Measurements from ENCODE around the gene GABRG3. TPM values are rescaled to one million over a fixed set of nuclear protein-coding genes. Genes with fewer than 3 reads are reported as not detected.

Gene GABRG3
- total RNA-seq, 1 experiment from 2014 or later, result 0.15 TPM

DNA sequence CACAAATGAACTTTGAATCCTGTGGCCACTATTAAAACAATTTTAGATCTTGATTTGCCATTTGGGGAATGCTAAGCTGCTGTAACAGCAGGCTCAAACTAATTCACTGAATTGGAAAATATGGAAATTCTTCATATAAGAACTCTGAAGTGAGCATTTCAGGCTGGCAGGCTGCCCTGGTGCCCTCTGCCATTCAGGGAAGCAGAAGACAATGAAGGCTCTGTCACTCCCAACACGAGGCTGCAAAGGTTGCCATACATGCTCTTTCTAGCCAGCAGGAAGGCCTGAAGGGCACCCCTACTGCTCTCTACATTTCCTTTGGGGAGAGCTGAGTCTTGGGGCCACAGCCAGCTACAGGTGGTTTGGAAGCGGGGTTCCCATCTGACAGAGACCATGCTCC is 88.0 kb downstream of the GABRG3 start:
- H3K4me1 Mint-ChIP-seq, result no peaks in the 10 kb centered on the region
- H3K4ac ChIP-seq (ENCODE audit: low read depth, low read length), result no peak overlapping the region
- H4K5ac ChIP-seq (ENCODE audit: insufficient read length, low read depth, low read length), result no peak overlapping the region
- no peak overlapping the region for H3K23ac ChIP-seq (ENCODE audit: insufficient read length, low read depth, low read length)
- no peaks in the 10 kb centered on the region for H3K27me3 Mint-ChIP-seq (ENCODE audit: low read depth)
- H3T11ph ChIP-seq (ENCODE audit: low read length), result no peak overlapping the region
- no peak overlapping the region for H3K4me3 Mint-ChIP-seq
- no peaks in the 10 kb centered on the region for H3K9me3 ChIP-seq (ENCODE audit: control insufficient read depth, low read depth, low read length)
- H4K91ac ChIP-seq (ENCODE audit: insufficient read length, low read depth, low read length), result no peak overlapping the region
- no peaks in the 10 kb centered on the region for H3K4me1 ChIP-seq (ENCODE audit: insufficient read depth, low read length)
- no peak overlapping the region for H3K27ac ChIP-seq (ENCODE audit: insufficient read length, low read depth, low read length)
- H3K14ac ChIP-seq (ENCODE audit: insufficient read depth, low read length), result no peak overlapping the region
- H2BK12ac ChIP-seq (ENCODE audit: insufficient read length, low read depth, low read length), result no peak overlapping the region
- H3K27me3 ChIP-seq (ENCODE audit: insufficient read depth, low read length), result no peaks in the 10 kb centered on the region
- no peak overlapping the region for H3K18ac ChIP-seq (ENCODE audit: insufficient read length, low read depth, low read length)
- WGBS (ENCODE audit: extremely low coverage, insufficient read length, low lambda C conversion rate), result no CpG with 5 or more reads among the region's 2 CpGs
- H3K27ac Mint-ChIP-seq, result no peak overlapping the region
- H3K4me2 ChIP-seq (ENCODE audit: insufficient read depth, insufficient read length, low read length), result no peak overlapping the region
- H3K23me2 ChIP-seq (ENCODE audit: insufficient read length, low read depth, low read length, poor library complexity, severe bottlenecking), result no peaks in the 10 kb centered on the region
- H3K56ac ChIP-seq (ENCODE audit: insufficient read length, low read depth, low read length), result no peak overlapping the region
- no peak overlapping the region for H2BK5ac ChIP-seq (ENCODE audit: insufficient read length, low read length)
- no peaks in the 10 kb centered on the region; a peak in 1 of 7 replicates for H3K36me3 Mint-ChIP-seq (ENCODE audit: insufficient read depth in 1 of 3, low read depth in 3 of 3)
- H3K9ac ChIP-seq (ENCODE audit: extremely low read depth, insufficient read length, low read length), result no peak overlapping the region
- TF ChIP-seq, protein P1, sequence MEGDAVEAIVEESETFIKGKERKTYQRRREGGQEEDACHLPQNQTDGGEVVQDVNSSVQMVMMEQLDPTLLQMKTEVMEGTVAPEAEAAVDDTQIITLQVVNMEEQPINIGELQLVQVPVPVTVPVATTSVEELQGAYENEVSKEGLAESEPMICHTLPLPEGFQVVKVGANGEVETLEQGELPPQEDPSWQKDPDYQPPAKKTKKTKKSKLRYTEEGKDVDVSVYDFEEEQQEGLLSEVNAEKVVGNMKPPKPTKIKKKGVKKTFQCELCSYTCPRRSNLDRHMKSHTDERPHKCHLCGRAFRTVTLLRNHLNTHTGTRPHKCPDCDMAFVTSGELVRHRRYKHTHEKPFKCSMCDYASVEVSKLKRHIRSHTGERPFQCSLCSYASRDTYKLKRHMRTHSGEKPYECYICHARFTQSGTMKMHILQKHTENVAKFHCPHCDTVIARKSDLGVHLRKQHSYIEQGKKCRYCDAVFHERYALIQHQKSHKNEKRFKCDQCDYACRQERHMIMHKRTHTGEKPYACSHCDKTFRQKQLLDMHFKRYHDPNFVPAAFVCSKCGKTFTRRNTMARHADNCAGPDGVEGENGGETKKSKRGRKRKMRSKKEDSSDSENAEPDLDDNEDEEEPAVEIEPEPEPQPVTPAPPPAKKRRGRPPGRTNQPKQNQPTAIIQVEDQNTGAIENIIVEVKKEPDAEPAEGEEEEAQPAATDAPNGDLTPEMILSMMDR (conservative IDR thresholded peaks at IDR 0.05), result no peak
- no peak overlapping the region for H2AFZ ChIP-seq (ENCODE audit: low read length)
- no peak overlapping the region for H2AK5ac ChIP-seq (ENCODE audit: insufficient read length, low read length)
- no peaks in the 10 kb centered on the region for H3K9me3 Mint-ChIP-seq
- H4K20me1 ChIP-seq (ENCODE audit: control insufficient read depth, insufficient read depth, insufficient read length), result no peaks in the 10 kb centered on the region
- no peak overlapping the region for H2BK20ac ChIP-seq (ENCODE audit: low read depth, low read length, poor library complexity, severe bottlenecking)
- no peak overlapping the region for H2BK15ac ChIP-seq (ENCODE audit: low read depth, low read length)
- no peaks in the 10 kb centered on the region for H3K79me1 ChIP-seq (ENCODE audit: insufficient read depth, low read depth, low read length, poor library complexity, severe bottlenecking)
- H2BK120ac ChIP-seq (ENCODE audit: low read depth, low read length, poor library complexity, severe bottlenecking), result no peak overlapping the region
- no peak overlapping the region for H4K8ac ChIP-seq (replicated peaks; ENCODE audit: insufficient read length, low read depth, low read length)
- no peak for DNase-seq
- no peaks in the 10 kb centered on the region for H3K79me2 ChIP-seq (ENCODE audit: insufficient read depth, low read length)
